GM23338 (cell line): ENCODE measurements around the gene NKX2-2. TPM values are rescaled to one million over a fixed set of nuclear protein-coding genes. Genes with fewer than 3 reads are reported as not detected.
A peak's percentile ranks its signal among the peaks of the same experiment; 100 is the strongest.

Experiments
- ATAC-seq: fragments of 200-7000 bp; cut with Tn5 transposase; 3 replicates; pipeline ENCODE4 v1.9.1; 2020
- DNase-seq: peaks from one replicate; pipeline ENCODE4 v3.0.0-alpha.2; 2015; ENCODE audit warnings: low spot score
- H2AFZ ChIP-seq: fragments of 200-600 bp; sonication (generic); 2 replicates; pipeline ENCODE4 v1.8.0; 2016; ENCODE audit warnings: antibody characterized with exemption, mild to moderate bottlenecking, moderate library complexity
- H3F3A ChIP-seq: fragments of 200-600 bp; sonication (generic); replicated peaks from 2 replicates; pipeline ENCODE4 v1.8.0; 2017; ENCODE audit warnings: antibody characterized with exemption, mixed run types, low read depth
- H3K27ac ChIP-seq: fragments of 200-600 bp; sonication (generic); 2 replicates; pipeline ENCODE4 v1.6.1; 2016; ENCODE audit warnings: low read depth
- H3K27me3 ChIP-seq: fragments of 200-600 bp; sonication (generic); 2 replicates; pipeline ENCODE4 v1.8.0; 2016; ENCODE audit warnings: mild to moderate bottlenecking, mixed run types, moderate library complexity; ENCODE audit not compliant: insufficient read depth
- H3K36me3 ChIP-seq: fragments of 200-600 bp; sonication (generic); 2 replicates; pipeline ENCODE4 v1.8.0; 2016; ENCODE audit warnings: mild to moderate bottlenecking; ENCODE audit not compliant: insufficient read depth
- H3K4me1 ChIP-seq: fragments of 200-600 bp; sonication (generic); 2 replicates; pipeline ENCODE4 v1.8.0; 2016; ENCODE audit warnings: mild to moderate bottlenecking, moderate library complexity; ENCODE audit not compliant: insufficient read depth
- H3K4me2 ChIP-seq: fragments of 200-600 bp; sonication (generic); 2 replicates; pipeline ENCODE4 v1.7.1; 2017; ENCODE audit warnings: mixed run types
- H3K4me3 ChIP-seq: fragments of 200-600 bp; sonication (generic); 2 replicates; pipeline ENCODE4 v1.6.1; 2016; ENCODE audit warnings: mixed run types
- H3K79me2 ChIP-seq: fragments of 200-600 bp; sonication (generic); replicated peaks from 2 replicates; pipeline ENCODE4 v1.8.0; 2017; ENCODE audit warnings: mild to moderate bottlenecking; ENCODE audit not compliant: insufficient read depth
- H3K9me2 ChIP-seq: fragments of 200-600 bp; sonication (generic); 2 replicates; pipeline ENCODE4 v1.8.0; 2017; ENCODE audit not compliant: insufficient read depth
- H4K20me1 ChIP-seq: fragments of 200-600 bp; sonication (generic); replicated peaks from 2 replicates; pipeline ENCODE4 v1.8.0; 2017; ENCODE audit warnings: mild to moderate bottlenecking; ENCODE audit not compliant: insufficient read depth
- H3K27ac Mint-ChIP-seq: 2 replicates; pipeline ENCODE4 v1.8.0; 2020; ENCODE audit warnings: inconsistent platforms, mild to moderate bottlenecking, moderate library complexity, mixed read lengths
- H3K27me3 Mint-ChIP-seq: 3 replicates; pipeline ENCODE4 v1.8.0; 2022; ENCODE audit warnings: low read depth, mild to moderate bottlenecking, moderate library complexity, mixed read lengths, inconsistent platforms; ENCODE audit not compliant: insufficient read depth, poor library complexity
- H3K36me3 Mint-ChIP-seq: 3 replicates; pipeline ENCODE4 v1.8.0; 2021; ENCODE audit warnings: low read depth, mild to moderate bottlenecking, inconsistent platforms, moderate library complexity, mixed read lengths
- H3K4me1 Mint-ChIP-seq: 3 replicates; pipeline ENCODE4 v1.8.0; 2020; ENCODE audit warnings: mild to moderate bottlenecking, inconsistent platforms, mixed read lengths
- H3K4me3 Mint-ChIP-seq: 3 replicates; pipeline ENCODE4 v1.8.0; 2021; ENCODE audit warnings: moderate library complexity, mild to moderate bottlenecking, inconsistent platforms, mixed read lengths
- H3K9me3 Mint-ChIP-seq: 3 replicates; pipeline ENCODE4 v1.8.0; 2020; ENCODE audit warnings: moderate library complexity, mild to moderate bottlenecking, inconsistent platforms, mixed read lengths
- CREB1 ChIP-seq: fragments of 250-450 bp; sonication (Bioruptor Pico); IDR thresholded peaks from 2 replicates; pipeline ENCODE4 v1.5.0; 2020; ENCODE audit warnings: low read depth, mild to moderate bottlenecking, moderate library complexity
- EZH2 ChIP-seq: fragments of 200-600 bp; sonication (generic); IDR thresholded peaks from one replicate; pipeline ENCODE4 v1.8.0; 2017; ENCODE audit warnings: antibody characterized with exemption, mild to moderate bottlenecking, low read depth; ENCODE audit not compliant: unreplicated experiment
- EZH2phosphoT487 ChIP-seq: fragments of 200-600 bp; sonication (generic); IDR thresholded peaks from one replicate; pipeline ENCODE4 v1.8.1; 2018; ENCODE audit warnings: antibody characterized with exemption; ENCODE audit not compliant: unreplicated experiment
- NANOG ChIP-seq: IDR thresholded peaks from 2 replicates; pipeline ENCODE4 v1.6.1; 2016; ENCODE audit warnings: antibody characterized with exemption, borderline replicate concordance
- POLR2AphosphoS5 ChIP-seq: IDR thresholded peaks from 2 replicates; pipeline ENCODE4 v1.6.1; 2016; ENCODE audit warnings: antibody characterized with exemption, low read depth
- STAT1 ChIP-seq: IDR thresholded peaks from one replicate; pipeline ENCODE4 v1.6.1; 2016; ENCODE audit warnings: antibody characterized with exemption; ENCODE audit not compliant: unreplicated experiment
- ZNF114 ChIP-seq: fragments of 250-450 bp; sonication (Bioruptor Pico); IDR thresholded peaks from 2 replicates; pipeline ENCODE4 v1.5.0; 2020; ENCODE audit warnings: mild to moderate bottlenecking, moderate library complexity
- ZNF331 ChIP-seq: fragments of 250-450 bp; sonication (Bioruptor Pico); IDR thresholded peaks from 2 replicates; pipeline ENCODE4 v1.5.0; 2020; ENCODE audit warnings: low read depth, mild to moderate bottlenecking, moderate library complexity
- polyA plus RNA-seq: library from polyadenylated mRNA; unstranded; fragments of >200 nt; fragmentation: Nextera tagmentation; extraction: Ambion mirVana; gene quantifications from 2 replicates; pipeline ENCODE4 v1.2.1, GENCODE V29; 2016
- total RNA-seq: library from RNA; depleted of rRNA; stranded (reverse); fragments of >200 nt; shearing (Covaris generic); gene quantifications from 2 replicates; pipeline ENCODE4 v1.2.3, GENCODE V29; 2014
- TF ChIP-seq, protein P1 (sequence below): IDR thresholded peaks from 2 replicates; pipeline ENCODE4 v1.6.1; 2016; ENCODE audit warnings: antibody characterized with exemption
- TF ChIP-seq, protein P2 (sequence below): fragments of 250-450 bp; sonication (Bioruptor Pico); IDR thresholded peaks from 2 replicates; pipeline ENCODE4 v1.5.0; 2020; ENCODE audit warnings: mild to moderate bottlenecking, moderate library complexity
- TF ChIP-seq, protein P3 (sequence below), 2 experiments: fragments of 200-600 bp in 1 of 2; sonication (generic) in 1 of 2; conservative IDR thresholded peaks; 2 replicates each; pipeline versions ENCODE4 v1.5.1 to v1.6.1; 2016 to 2017; ENCODE audit warnings: antibody characterized with exemption in 2 of 2, low read depth in 2 of 2, mild to moderate bottlenecking in 2 of 2, moderate library complexity in 1 of 2

The NKX2-2 gene
- total and polyA plus RNA-seq, 2 experiments from 2014 or later, result not detected

DNA sequence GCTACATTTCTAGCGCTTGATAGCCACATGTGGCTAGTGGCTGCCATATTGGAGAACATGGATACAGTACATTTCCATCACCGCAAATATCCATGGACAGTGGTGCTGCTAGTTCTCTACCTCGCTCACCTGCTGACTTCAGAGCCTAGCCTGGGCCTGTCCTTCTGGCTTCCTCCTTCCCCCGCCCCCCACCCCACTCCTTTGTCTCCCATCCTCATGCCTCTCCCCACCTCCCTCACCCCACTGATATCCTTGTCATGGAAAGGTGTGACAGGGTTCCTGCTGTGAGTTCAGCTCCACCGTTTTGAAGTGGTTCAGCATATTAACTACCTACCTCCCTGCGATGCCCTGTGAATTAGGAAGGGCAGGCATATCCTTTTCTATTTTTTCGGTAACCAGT, 14.2 kb downstream of the NKX2-2 start:
- Histone ChIP-seq H3K36me3 (no peaks in the 10 kb centered on the region), H3K27me3 (peaks cover 12% of the 10 kb centered on the region; the same call in 1 of the 2 replicates)
- H3K27ac Mint-ChIP-seq, result no peak overlapping the region

DNA sequence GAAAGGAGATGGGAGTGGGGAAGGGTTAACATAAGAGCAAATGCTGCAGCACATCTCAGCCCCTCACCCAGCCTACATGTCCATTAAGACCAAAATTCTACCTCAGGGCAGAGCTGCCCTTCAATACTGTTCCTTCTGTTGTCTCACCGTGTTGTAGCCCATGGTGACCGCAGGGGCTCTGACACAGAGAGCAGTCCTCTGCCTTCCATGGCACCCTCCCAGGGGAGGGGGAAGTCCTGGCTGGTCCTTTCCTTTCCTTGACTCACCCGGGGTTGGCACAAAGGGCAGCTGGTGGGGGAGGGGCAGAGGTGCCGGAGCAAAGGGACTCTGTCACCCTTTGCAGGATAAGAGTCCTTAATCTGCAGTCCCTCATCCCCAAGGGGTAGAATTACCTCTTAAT, 15.2 kb downstream of the NKX2-2 start:
- H3K27ac Mint-ChIP-seq, result no peak overlapping the region
- ATAC-seq (peak; percentile 34; the same call in 1 of the 3 replicates), DNase-seq (no peak)
- H3K79me2 ChIP-seq, result no peaks in the 10 kb centered on the region
- peak overlapping the region; percentile 51; the same call in 1 of the 2 replicates for H3K4me2 ChIP-seq
- no peak overlapping the region for H3K4me3 Mint-ChIP-seq
- 0 out of 2 replicates have a peak, but pooled peaks cover 3% of the 10 kb centered on the region for H3K9me2 ChIP-seq
- H3K4me1 Mint-ChIP-seq, result peaks cover 27% of the 10 kb centered on the region
- no peak overlapping the region for H2AFZ ChIP-seq
- H3K36me3 ChIP-seq, result no peaks in the 10 kb centered on the region
- H3K27ac ChIP-seq, result no peak overlapping the region
- no peaks in the 10 kb centered on the region for H3K9me3 Mint-ChIP-seq
- H3K4me3 ChIP-seq, result no peak overlapping the region
- peaks cover 8% of the 10 kb centered on the region; the same call in 2 of the 3 replicates for H3K36me3 Mint-ChIP-seq
- H3F3A ChIP-seq, result no peaks in the 10 kb centered on the region
- H3K27me3 Mint-ChIP-seq, result peaks cover 17% of the 10 kb centered on the region
- H3K4me1 ChIP-seq, result peaks cover 17% of the 10 kb centered on the region
- H3K27me3 ChIP-seq, result peaks cover 2% of the 10 kb centered on the region; the same call in 1 of the 2 replicates
- H4K20me1 ChIP-seq, result no peaks in the 10 kb centered on the region
- TF ChIP-seq, protein P1, sequence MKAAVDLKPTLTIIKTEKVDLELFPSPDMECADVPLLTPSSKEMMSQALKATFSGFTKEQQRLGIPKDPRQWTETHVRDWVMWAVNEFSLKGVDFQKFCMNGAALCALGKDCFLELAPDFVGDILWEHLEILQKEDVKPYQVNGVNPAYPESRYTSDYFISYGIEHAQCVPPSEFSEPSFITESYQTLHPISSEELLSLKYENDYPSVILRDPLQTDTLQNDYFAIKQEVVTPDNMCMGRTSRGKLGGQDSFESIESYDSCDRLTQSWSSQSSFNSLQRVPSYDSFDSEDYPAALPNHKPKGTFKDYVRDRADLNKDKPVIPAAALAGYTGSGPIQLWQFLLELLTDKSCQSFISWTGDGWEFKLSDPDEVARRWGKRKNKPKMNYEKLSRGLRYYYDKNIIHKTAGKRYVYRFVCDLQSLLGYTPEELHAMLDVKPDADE, result no peak
- TF ChIP-seq ZNF114 (CRISPR knock-in tag) (no peak), NANOG (no peak), EZH2phosphoT487 (no peak)
- TF ChIP-seq, protein P2, sequence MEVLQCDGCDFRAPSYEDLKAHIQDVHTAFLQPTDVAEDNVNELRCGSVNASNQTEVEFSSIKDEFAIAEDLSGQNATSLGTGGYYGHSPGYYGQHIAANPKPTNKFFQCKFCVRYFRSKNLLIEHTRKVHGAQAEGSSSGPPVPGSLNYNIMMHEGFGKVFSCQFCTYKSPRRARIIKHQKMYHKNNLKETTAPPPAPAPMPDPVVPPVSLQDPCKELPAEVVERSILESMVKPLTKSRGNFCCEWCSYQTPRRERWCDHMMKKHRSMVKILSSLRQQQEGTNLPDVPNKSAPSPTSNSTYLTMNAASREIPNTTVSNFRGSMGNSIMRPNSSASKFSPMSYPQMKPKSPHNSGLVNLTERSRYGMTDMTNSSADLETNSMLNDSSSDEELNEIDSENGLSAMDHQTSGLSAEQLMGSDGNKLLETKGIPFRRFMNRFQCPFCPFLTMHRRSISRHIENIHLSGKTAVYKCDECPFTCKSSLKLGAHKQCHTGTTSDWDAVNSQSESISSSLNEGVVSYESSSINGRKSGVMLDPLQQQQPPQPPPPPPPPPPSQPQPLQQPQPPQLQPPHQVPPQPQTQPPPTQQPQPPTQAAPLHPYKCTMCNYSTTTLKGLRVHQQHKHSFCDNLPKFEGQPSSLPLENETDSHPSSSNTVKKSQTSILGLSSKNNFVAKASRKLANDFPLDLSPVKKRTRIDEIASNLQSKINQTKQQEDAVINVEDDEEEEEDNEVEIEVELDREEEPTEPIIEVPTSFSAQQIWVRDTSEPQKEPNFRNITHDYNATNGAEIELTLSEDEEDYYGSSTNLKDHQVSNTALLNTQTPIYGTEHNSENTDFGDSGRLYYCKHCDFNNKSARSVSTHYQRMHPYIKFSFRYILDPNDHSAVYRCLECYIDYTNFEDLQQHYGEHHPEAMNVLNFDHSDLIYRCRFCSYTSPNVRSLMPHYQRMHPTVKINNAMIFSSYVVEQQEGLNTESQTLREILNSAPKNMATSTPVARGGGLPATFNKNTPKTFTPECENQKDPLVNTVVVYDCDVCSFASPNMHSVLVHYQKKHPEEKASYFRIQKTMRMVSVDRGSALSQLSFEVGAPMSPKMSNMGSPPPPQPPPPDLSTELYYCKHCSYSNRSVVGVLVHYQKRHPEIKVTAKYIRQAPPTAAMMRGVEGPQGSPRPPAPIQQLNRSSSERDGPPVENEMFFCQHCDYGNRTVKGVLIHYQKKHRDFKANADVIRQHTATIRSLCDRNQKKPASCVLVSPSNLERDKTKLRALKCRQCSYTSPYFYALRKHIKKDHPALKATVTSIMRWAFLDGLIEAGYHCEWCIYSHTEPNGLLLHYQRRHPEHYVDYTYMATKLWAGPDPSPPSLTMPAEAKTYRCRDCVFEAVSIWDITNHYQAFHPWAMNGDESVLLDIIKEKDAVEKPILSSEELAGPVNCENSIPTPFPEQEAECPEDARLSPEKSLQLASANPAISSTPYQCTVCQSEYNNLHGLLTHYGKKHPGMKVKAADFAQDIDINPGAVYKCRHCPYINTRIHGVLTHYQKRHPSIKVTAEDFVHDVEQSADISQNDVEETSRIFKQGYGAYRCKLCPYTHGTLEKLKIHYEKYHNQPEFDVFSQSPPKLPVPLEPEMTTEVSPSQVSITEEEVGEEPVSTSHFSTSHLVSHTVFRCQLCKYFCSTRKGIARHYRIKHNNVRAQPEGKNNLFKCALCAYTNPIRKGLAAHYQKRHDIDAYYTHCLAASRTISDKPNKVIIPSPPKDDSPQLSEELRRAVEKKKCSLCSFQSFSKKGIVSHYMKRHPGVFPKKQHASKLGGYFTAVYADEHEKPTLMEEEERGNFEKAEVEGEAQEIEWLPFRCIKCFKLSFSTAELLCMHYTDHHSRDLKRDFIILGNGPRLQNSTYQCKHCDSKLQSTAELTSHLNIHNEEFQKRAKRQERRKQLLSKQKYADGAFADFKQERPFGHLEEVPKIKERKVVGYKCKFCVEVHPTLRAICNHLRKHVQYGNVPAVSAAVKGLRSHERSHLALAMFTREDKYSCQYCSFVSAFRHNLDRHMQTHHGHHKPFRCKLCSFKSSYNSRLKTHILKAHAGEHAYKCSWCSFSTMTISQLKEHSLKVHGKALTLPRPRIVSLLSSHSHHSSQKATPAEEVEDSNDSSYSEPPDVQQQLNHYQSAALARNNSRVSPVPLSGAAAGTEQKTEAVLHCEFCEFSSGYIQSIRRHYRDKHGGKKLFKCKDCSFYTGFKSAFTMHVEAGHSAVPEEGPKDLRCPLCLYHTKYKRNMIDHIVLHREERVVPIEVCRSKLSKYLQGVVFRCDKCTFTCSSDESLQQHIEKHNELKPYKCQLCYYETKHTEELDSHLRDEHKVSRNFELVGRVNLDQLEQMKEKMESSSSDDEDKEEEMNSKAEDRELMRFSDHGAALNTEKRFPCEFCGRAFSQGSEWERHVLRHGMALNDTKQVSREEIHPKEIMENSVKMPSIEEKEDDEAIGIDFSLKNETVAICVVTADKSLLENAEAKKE, result no peak

More for the DNA sequence above, 14.2 kb downstream of the NKX2-2 start:
- H3K4me3 Mint-ChIP-seq, result no peak overlapping the region
- DNase-seq (no peak), ATAC-seq (peak; percentile 76)
- Histone ChIP-seq H3F3A (no peaks in the 10 kb centered on the region), H3K9me2 (0 out of 2 replicates have a peak, but pooled peaks cover 3% of the 10 kb centered on the region), H3K4me3 (no peak overlapping the region), H4K20me1 (no peaks in the 10 kb centered on the region), H3K4me1 (peaks cover 17% of the 10 kb centered on the region), H3K79me2 (no peaks in the 10 kb centered on the region), H2AFZ (no peak overlapping the region), H3K27ac (no peak overlapping the region), H3K4me2 (no peak overlapping the region)
- no peaks in the 10 kb centered on the region; the same call in 2 of the 3 replicates for H3K9me3 Mint-ChIP-seq
- H3K4me1 Mint-ChIP-seq, result peaks cover 27% of the 10 kb centered on the region
- TF ChIP-seq ZNF114 (CRISPR knock-in tag) (no peak), NANOG (no peak), EZH2 (no peak), POLR2AphosphoS5 (no peak), STAT1 (no peak), ZNF331 (CRISPR knock-in tag) (no peak), CREB1 (CRISPR knock-in tag) (no peak), EZH2phosphoT487 (no peak)
- TF ChIP-seq, protein P1, result no peak
- TF ChIP-seq, protein P3, sequence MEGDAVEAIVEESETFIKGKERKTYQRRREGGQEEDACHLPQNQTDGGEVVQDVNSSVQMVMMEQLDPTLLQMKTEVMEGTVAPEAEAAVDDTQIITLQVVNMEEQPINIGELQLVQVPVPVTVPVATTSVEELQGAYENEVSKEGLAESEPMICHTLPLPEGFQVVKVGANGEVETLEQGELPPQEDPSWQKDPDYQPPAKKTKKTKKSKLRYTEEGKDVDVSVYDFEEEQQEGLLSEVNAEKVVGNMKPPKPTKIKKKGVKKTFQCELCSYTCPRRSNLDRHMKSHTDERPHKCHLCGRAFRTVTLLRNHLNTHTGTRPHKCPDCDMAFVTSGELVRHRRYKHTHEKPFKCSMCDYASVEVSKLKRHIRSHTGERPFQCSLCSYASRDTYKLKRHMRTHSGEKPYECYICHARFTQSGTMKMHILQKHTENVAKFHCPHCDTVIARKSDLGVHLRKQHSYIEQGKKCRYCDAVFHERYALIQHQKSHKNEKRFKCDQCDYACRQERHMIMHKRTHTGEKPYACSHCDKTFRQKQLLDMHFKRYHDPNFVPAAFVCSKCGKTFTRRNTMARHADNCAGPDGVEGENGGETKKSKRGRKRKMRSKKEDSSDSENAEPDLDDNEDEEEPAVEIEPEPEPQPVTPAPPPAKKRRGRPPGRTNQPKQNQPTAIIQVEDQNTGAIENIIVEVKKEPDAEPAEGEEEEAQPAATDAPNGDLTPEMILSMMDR (conservative IDR thresholded peaks at IDR 0.05; ENCODE audit: low read depth in 2 of 2), result no peak
- H3K27me3 Mint-ChIP-seq, result peaks cover 22% of the 10 kb centered on the region
- peaks cover 8% of the 10 kb centered on the region for H3K36me3 Mint-ChIP-seq
